GM12872 (cell line): ENCODE measurements around the gene KRTAP6-2.

Experiments used
- TF ChIP-seq, protein P1 (sequence below): IDR thresholded peaks from 3 replicates; pipeline ENCODE4 v1.5.1; 2011; ENCODE audit warnings: low read depth, mild to moderate bottlenecking, low read length, moderate library complexity; ENCODE audit not compliant: insufficient read depth

The KRTAP6-2 gene

DNA sequence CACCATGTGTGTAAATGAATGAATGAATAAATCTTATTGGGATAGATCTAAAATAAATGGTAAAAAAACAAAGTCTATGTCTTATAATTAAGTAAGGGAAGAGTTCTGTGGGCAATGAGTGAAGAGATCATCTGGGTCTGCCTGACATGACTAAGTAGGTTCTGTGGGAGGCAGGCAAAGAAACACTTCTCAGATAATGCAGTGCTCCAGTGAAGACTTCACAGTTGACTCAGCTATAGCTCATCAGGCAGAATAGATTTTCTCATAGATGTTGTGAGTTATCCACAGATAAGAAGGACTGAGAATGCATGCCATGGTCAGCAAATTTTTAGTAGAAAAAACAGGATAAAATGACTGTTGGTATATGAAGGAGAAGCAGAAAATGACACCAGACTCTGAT lies 20.9 kb downstream of the KRTAP6-2 start:
- TF ChIP-seq, protein P1, sequence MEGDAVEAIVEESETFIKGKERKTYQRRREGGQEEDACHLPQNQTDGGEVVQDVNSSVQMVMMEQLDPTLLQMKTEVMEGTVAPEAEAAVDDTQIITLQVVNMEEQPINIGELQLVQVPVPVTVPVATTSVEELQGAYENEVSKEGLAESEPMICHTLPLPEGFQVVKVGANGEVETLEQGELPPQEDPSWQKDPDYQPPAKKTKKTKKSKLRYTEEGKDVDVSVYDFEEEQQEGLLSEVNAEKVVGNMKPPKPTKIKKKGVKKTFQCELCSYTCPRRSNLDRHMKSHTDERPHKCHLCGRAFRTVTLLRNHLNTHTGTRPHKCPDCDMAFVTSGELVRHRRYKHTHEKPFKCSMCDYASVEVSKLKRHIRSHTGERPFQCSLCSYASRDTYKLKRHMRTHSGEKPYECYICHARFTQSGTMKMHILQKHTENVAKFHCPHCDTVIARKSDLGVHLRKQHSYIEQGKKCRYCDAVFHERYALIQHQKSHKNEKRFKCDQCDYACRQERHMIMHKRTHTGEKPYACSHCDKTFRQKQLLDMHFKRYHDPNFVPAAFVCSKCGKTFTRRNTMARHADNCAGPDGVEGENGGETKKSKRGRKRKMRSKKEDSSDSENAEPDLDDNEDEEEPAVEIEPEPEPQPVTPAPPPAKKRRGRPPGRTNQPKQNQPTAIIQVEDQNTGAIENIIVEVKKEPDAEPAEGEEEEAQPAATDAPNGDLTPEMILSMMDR: no peak

DNA sequence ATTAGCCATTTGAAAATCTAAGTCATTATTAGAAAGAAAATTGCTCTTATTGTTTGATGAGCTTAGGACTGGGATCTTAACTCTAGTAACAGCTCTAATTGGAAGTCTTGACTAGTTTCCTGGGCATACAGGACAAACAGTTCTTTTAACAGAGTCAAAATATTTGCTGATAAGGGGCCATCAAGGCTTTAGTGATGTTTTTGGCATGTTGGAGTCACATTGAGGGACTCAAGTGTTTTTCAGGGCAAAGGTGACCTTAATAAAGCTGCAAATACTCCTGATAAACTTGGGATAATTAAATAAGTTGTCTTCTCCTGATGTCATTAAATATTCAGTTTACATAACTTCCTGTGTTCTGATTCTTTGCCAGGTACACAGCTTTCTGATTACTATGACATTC lies 31.1 kb downstream of the KRTAP6-2 start:
- TF ChIP-seq, protein P1: no peak

DNA sequence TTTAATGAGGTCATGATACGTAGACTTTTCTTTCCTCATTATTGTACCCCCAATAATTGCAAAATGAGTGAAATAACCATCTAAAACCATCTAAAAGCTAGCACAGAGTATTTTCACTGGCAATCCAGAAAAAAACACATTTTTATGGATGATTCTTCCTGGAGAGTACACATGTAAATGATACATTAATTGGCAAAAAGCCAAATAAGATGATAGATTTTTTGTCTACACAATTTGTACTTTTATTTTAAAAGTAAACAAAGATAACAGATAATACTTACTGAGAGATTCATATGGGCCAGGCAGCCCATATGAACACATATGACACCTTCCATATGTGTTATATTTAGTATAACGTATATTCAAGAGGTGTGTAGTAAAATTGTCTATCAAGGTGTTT lies 35.1 kb downstream of the KRTAP6-2 start:
- TF ChIP-seq, protein P1: no peak

DNA sequence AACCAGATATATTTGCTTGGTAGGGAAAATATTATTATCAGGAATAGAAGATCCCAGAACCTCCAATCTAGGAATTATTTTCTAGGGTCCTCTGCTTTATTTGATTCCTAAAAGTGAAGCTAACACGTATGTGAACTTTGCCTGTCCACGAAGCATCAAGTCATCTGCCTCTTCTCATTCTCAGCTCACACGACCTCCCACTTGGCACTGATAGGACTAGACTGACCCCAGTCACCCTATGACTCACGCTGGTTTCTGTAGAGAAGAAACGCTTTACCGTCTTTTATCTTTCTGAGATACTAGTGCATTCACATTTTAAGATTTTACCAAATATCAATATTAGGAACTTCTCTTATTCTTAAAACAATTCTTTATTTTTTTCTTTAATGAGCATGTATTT lies 35.6 kb downstream of the KRTAP6-2 start:
- TF ChIP-seq, protein P1: no peak

DNA sequence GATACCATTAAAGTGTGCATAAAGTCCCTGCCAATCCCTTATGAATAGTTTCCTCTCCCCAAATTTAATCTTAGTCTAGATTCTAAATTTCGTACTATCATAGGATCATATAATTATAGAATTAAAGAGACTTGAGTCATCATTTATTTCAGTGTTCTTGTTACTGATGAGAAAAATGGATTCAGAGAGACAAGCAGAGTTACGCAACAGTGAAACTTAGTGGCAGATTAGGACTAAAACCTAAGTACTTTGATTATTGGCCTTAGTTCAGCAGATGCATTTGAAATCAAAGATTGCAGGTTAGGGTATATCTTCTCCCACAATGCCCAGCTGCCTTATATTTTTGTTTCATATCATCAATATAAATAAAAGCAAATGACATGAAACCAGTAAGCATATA lies 36.7 kb downstream of the KRTAP6-2 start:
- TF ChIP-seq, protein P1: no peak

DNA sequence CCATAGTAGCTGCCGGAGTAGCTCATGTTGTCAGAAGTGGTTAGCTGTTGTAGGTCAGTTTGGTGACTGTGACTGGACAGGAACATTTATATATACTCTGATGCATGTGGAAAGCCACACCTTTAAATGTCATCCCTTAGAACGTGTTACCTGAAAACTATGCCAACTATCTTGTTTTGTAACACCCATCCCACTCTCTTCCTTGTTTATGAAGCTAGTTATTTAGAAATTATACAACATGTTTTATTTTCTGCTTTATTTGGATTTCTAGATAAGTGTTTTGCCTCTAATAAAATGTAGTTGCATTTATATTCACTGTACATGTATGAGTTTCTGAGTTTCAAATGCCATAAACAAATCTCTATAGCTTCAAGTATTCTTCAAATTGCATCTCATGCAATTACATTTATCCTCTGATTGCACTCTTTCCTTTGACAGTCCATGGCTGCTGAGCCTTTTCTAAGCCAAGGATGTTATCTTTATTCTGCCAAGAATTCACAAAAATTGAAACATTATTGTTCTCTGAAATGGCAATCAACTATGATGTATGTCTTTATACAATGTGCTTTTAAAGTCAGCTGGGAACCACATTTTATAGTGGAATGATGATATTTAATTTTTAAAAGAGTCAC lies 37.3 kb downstream of the KRTAP6-2 start, which contains the start of gene KRTAP19-7:
Gene KRTAP19-7, minus strand, starts transcription at position 51 of the 632 bp plus-strand sequence. Its CDS starts 25 bp downstream, at position 26.
- TF ChIP-seq, protein P1: no peak

DNA sequence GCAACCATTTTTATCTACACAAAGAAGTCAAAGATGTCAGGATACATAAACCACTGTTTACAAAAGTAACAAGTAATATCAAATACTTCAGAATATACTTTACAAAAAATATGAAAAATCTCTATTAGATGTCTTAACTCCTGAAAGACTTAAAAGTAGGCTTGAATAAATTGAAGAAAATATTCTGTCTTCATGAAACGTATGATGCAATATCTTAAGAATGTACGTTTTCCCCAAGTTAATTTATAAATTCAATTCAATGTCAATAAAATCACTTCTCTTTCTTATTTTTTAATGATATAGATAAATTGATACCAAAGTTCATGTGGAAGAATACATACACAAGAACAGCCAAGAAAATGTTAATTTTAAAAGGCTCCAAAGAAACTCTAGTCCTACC lies 43.6 kb downstream of the KRTAP6-2 start:
- TF ChIP-seq, protein P1: no peak
